HG03520 (cell line): ENCODE results near the gene IL23R.

Source experiments
- ATAC-seq: cut with Tn5 transposase; IDR thresholded peaks from one replicate; pipeline ENCODE4 v1.9.1; 2021; ENCODE audit warnings: mild to moderate bottlenecking, moderate library complexity; ENCODE audit not compliant: unreplicated experiment

The IL23R gene

GRCh38 chr1:67294836-67295617 lies 128.8 kb downstream of the IL23R start:
- no peak for ATAC-seq

DNA sequence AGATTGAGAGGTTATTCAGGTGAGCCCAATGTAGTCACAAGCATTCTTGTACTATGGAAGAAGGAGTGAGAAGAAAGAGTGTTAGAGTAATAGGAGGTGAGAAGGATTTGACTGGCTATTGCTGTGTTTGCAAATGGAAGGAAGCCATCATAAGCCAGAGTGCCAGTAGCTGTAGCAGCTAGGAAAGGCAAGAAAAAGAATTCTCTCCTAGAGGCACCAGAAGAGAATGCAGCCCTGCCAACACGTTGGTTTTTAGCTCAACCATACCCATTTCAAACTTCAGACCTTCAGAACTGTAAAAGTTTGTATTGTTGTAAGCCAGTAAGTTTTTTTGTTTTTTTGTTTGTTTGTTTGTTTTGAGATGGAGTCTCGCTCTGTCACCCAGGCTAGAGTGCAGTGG lies 132.5 kb downstream of the IL23R start:
- no peak for ATAC-seq

DNA sequence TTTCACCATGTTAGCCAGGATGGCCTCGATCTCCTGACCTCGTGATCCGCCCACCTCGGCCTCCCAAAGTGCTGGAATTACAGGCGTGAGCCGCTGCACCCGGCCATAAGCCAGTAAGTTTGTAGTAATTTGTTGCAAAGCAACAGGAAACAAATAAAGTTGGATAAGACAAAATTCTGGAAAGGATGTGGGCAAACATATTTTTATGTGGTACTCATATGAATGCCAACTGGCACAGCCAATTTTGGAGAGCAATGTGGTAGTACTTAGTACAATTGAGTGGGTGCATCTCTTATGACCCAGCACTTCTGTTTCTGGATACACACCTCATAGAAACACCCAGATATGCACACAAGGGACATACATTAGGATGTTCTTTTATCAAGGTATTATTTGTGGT lies 133.0 kb downstream of the IL23R start:
- ATAC-seq: no peak

GRCh38 chr1:67300561-67300960 lies 134.3 kb downstream of the IL23R start:
- no peak for ATAC-seq

GRCh38 chr1:67304023-67304422 lies 137.8 kb downstream of the IL23R start:
- no peak for ATAC-seq

DNA sequence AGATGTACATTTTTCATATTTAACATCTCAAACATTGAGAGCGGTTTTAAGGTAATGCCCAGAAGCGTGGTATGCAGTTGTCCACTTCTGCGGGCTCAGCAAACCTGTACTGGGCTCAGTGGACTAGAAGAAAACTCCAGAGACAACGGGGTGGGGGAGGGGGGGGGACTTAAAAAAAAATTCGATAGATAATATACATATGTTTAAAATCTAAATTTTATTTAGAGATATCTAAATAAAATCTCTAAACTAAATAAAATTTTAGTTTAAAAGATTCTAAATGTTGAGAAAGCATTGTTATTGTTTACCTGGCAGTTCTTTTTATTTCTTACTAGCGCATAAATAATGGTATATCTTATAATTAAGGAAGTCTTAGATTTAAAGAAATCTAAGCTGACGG lies 140.3 kb downstream of the IL23R start:
- no peak for ATAC-seq

- peak; percentile 50 for ATAC-seq
Observed at GRCh38 chr1:67307251-67308060, 141.2 kb downstream of the IL23R start, which contains the start of gene IL12RB2. Gene IL12RB2, plus strand, starts transcription at chr1:67307873. Its CDS starts 12,496 bp downstream, at chr1:67320369.

DNA sequence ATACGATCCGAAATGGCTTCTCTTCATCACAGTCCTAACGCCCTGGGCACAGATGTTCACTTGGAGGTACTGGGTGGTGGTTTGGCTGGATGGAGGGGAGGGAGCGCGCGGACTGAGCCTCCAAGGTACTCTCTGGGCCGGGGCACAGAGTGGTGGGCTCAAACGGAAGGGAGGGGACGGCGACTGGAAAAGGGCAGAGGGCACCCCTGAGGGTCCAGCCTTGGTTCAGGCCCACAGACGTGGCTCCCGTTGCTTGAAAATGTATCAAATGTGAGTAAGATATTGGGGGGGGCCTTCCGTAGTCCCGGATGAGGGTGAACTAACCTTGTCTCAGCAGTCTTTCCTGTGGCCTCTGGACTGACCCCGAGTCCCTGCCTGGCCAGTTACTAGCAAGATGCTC lies 141.9 kb downstream of the IL23R start:
- ATAC-seq: no peak
